IMR-90 (cell line): ENCODE results near the gene GNAI1.

Source experiments
- BHLHE40 ChIP-seq: fragments of 150-350 bp; IDR thresholded peaks from 2 replicates; pipeline ENCODE4 v1.6.1; 2016; ENCODE audit warnings: mild to moderate bottlenecking, low read depth, low read length
- CTCF ChIP-seq: conservative IDR thresholded peaks from 2 replicates; pipeline ENCODE4 v1.5.1; 2012; ENCODE audit warnings: mild to moderate bottlenecking, low read depth, low read length, improper control_type of control experiment
- FOS ChIP-seq: fragments of 150-350 bp; IDR thresholded peaks from 2 replicates; pipeline ENCODE4 v1.6.1; 2016; ENCODE audit warnings: low read depth, low read length
- MAFK ChIP-seq: IDR thresholded peaks from 2 replicates; pipeline ENCODE4 v1.6.1; 2012; ENCODE audit warnings: low read depth, low read length, improper control_type of control experiment
- NFE2L2 ChIP-seq: fragments of 150-350 bp; IDR thresholded peaks from 2 replicates; pipeline ENCODE4 v1.6.1; 2016; ENCODE audit warnings: low read depth, mild to moderate bottlenecking, low read length
- POLR2A ChIP-seq: IDR thresholded peaks from 2 replicates; pipeline ENCODE4 v1.6.1; 2012; ENCODE audit warnings: mild to moderate bottlenecking, low read depth, low read length
- RAD21 ChIP-seq: IDR thresholded peaks from 2 replicates; pipeline ENCODE4 v1.6.1; 2012; ENCODE audit warnings: low read length, improper control_type of control experiment
- RCOR1 ChIP-seq: IDR thresholded peaks from 2 replicates; pipeline ENCODE4 v1.6.1; 2012; ENCODE audit warnings: mild to moderate bottlenecking, low read length, improper control_type of control experiment; ENCODE audit not compliant: insufficient replicate concordance
- RFX5 ChIP-seq: IDR thresholded peaks from 2 replicates; pipeline ENCODE4 v1.8.0; 2012; ENCODE audit warnings: low read depth, mild to moderate bottlenecking, low read length, moderate library complexity
- SMC3 ChIP-seq: fragments of 150-350 bp; IDR thresholded peaks from 2 replicates; pipeline ENCODE4 v1.6.1; 2016; ENCODE audit warnings: low read depth, mild to moderate bottlenecking, antibody characterized with exemption, low read length, moderate library complexity
- USF2 ChIP-seq: fragments of 150-350 bp; IDR thresholded peaks from 2 replicates; pipeline ENCODE4 v1.6.1; 2017; ENCODE audit warnings: mild to moderate bottlenecking, antibody characterized with exemption, low read length, low read depth

- no peak for TF ChIP-seq POLR2A
- TF ChIP-seq CTCF, result no peak
- no peak for TF ChIP-seq NFE2L2
- no peak for TF ChIP-seq RAD21
- no peak for TF ChIP-seq RCOR1
- no peak for TF ChIP-seq BHLHE40
- TF ChIP-seq MAFK, result no peak
- no peak for TF ChIP-seq SMC3
- TF ChIP-seq RFX5, result no peak
- no peak for TF ChIP-seq USF2
- TF ChIP-seq FOS, result no peak
These were observed 36.9 kb upstream of the GNAI1 start for GRCh38 chr7:80097756-80098155.
